GM12892 (cell line): ENCODE results near the gene CHRNA5.
"Not testable (repeated sequence)": the region's sequence is repeated elsewhere in the genome, so short reads cannot be mapped to it uniquely, and the experiment has no call there.

Experiments used
- DNase-seq: peaks from one replicate; pipeline ENCODE4 v3.0.0; 2011; ENCODE audit not compliant: insufficient read length
- FAIRE-seq: peaks from 2 replicates; lab custom pipeline; 2011; peaks lifted over from hg19 to GRCh38; lab: Jason Lieb, UNC
- POLR2A ChIP-seq: IDR thresholded peaks from 2 replicates; pipeline ENCODE4 v1.6.1; 2011; ENCODE audit warnings: low read depth, low read length, control low read depth
- POLR2AphosphoS5 ChIP-seq: IDR thresholded peaks from 2 replicates; pipeline ENCODE4 v1.6.1; 2011; ENCODE audit warnings: low read depth, low read length, control low read depth
- TAF1 ChIP-seq: IDR thresholded peaks from 2 replicates; pipeline ENCODE4 v1.6.1; 2011; ENCODE audit warnings: low read depth, mild to moderate bottlenecking, control low read depth, low read length, borderline replicate concordance

The CHRNA5 gene

DNA sequence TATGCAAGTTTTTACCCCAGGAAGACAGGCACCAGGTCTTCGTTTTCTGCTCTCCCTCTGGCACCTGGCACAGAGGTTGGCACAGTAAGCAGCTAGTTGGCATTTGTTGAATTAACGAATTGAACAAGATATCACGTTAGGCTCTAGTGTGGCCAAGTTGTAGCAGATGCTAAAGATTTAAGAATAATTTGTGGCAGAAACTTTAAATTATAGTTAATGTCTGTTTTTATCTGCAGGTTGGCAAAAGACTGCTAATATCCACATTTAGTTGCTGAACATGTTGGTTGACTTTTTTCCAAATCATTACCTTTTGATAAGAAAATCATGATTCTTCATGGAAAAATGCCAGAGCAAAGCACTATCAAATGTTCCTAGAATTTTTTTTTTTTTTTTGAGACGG, 8.1 kb downstream of the CHRNA5 start:
- DNase-seq (no peak), FAIRE-seq (no peak)
- TF ChIP-seq TAF1 (no peak), POLR2AphosphoS5 (no peak), POLR2A (no peak)

- FAIRE-seq: no peak
- no peak for DNase-seq
- no peak for TF ChIP-seq TAF1
- TF ChIP-seq POLR2A: no peak
- TF ChIP-seq POLR2AphosphoS5: no peak
These were observed 9.6 kb downstream of the CHRNA5 start for GRCh38 chr15:78574944-78575343.

- FAIRE-seq (no peak), DNase-seq (no peak)
- no peak for TF ChIP-seq POLR2A
- TF ChIP-seq TAF1: no peak
- TF ChIP-seq POLR2AphosphoS5: no peak
These were observed 32.3 kb downstream of the CHRNA5 start for GRCh38 chr15:78597583-78597982.

DNA sequence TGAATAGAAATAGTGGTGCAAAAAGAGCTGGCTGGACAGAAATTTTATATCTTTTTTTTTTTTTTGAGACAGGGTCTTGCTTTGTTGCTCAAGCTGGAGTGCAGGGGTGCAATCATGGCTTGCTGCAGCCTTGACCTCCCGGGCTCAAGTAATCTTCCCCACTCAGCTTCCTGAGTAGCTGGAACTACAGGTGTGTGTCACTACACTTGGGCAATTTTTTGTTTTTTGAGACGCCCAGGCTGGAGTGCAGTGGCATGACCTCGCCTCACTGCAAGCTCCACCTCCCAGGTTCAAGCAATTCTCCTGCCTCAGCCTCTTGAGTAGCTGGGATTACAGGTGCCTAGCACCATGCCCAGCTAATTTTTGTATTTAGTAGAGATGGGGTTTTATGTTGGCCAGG, 33.0 kb downstream of the CHRNA5 start:
- TF ChIP-seq POLR2AphosphoS5 (no peak), POLR2A (no peak), TAF1 (no peak)
- no peak for FAIRE-seq
- no peak for DNase-seq

- no peak for DNase-seq
- TF ChIP-seq TAF1 (no peak), POLR2AphosphoS5 (no peak), POLR2A (no peak)
- FAIRE-seq: no peak
These were observed 33.9 kb downstream of the CHRNA5 start for GRCh38 chr15:78599189-78599588.

DNA sequence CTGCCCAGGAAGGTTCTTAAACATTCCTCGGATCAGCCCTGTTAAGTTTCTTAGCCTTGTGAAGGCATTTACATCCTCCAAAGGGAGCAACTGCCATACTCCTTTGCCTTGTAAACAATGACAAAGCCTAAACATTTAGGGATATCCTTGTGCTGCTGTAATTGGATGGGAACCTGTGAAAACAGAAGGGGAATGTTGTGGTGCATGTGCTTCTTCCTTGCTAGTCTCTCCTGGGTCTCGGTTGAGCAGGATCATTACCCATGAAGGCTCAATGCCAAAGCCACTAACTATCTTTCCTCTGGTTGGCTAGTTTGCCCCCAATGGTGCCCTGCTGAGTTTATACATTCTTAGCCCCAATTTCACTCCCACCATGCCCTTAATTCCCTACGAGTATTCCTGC, 38.1 kb downstream of the CHRNA5 start:
- no peak for FAIRE-seq
- TF ChIP-seq TAF1 (no peak), POLR2A (no peak), POLR2AphosphoS5 (no peak)
- DNase-seq: no peak

- DNase-seq (no peak), FAIRE-seq (no peak)
- TF ChIP-seq TAF1 (no peak), POLR2A (no peak), POLR2AphosphoS5 (no peak)
These were observed 39.1 kb downstream of the CHRNA5 start for GRCh38 chr15:78604420-78604819.

- no peak for FAIRE-seq
These were observed 39.9 kb downstream of the CHRNA5 start for GRCh38 chr15:78605201-78605600.

DNA sequence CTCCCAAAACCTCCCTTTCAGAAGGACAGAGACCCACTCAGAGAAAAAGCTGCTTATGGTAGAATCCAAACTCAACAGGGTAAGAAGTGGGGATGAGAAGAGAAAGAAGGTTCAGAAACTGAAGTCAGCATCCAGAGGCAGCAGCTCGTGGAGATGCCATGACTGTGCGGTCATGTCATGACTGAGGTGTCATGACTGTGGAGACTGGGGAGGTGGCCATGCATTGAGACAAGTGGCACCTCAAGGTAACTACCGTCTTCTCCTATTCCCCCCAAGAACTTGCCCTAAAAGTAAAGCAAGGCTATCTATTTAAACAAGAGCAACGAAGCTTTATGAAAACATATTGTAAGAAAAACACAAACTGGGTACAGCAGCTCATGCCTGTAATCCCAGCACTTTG, 40.4 kb downstream of the CHRNA5 start:
- no peak for DNase-seq
- TF ChIP-seq TAF1 (no peak), POLR2AphosphoS5 (no peak), POLR2A (no peak)
- no peak for FAIRE-seq

More at GRCh38 chr15:78605201-78605600, 39.9 kb downstream of the CHRNA5 start:
- TF ChIP-seq POLR2A: no peak
- no peak for TF ChIP-seq TAF1
- no peak for TF ChIP-seq POLR2AphosphoS5
- no peak for DNase-seq

GRCh38 chr15:78609551-78609950, 44.2 kb downstream of the CHRNA5 start:
- DNase-seq, FAIRE-seq: not testable (repeated sequence)

- TF ChIP-seq TAF1 (no peak), POLR2A (no peak), POLR2AphosphoS5 (no peak)
- no peak for FAIRE-seq
- no peak for DNase-seq
These were observed 48.7 kb downstream of the CHRNA5 start for GRCh38 chr15:78614021-78614420.

DNA sequence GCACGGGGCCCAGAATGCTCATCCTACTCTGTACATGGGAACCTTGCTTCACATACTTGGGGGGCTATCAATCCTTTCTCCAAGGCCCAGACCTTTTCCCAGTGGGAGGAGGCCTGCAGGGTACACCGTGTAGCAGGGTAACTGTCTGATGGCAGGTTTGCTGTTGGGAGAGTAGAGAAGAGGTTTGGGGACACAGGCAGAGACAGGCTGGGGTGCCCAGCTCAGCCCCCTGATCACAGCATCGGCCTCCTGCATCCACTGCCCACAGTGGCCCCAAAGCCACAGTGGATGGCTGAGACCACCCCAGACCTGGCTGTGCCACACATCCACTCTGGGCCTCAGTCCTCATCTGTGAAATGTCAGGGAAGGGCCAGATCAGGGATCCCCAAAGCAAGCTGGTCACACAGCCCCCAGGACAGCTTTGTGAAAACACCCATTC, 49.9 kb downstream of the CHRNA5 start:
- DNase-seq: no peak
- FAIRE-seq: no peak
- TF ChIP-seq TAF1: no peak
- TF ChIP-seq POLR2AphosphoS5: no peak
- TF ChIP-seq POLR2A: no peak

DNA sequence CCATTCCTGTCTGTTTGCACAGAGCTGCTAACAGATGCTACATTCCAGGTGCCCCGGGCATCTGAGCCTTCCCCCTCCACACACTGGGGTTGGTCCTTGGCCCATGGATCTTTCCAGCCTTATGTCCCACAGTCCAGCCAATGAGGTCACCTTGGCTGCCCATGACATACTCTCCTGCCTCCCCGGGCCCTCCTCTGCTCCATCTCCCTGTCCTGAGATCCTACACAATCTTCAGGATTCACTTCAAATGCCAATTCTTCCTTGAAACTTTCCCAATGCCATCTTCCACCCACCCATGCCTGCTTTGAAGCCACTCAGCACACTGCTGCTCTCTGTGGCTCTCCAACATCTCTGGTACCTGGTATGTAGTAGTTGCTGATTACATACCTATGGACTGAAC, 51.2 kb downstream of the CHRNA5 start:
- no peak for DNase-seq
- TF ChIP-seq TAF1: no peak
- FAIRE-seq: no peak
